ENCODE results near the gene ERBIN.

- no peak for TF ChIP-seq POLR2AphosphoS5 (IDR thresholded peaks at IDR 0.05; ENCODE audit: low read depth, low read length)
- TF ChIP-seq CTCF (IDR thresholded peaks at IDR 0.05): no peak
- no peak for TF ChIP-seq SIN3A (IDR thresholded peaks at IDR 0.05; ENCODE audit: borderline replicate concordance, insufficient read depth, low read depth, low read length)
- TF ChIP-seq REST (IDR thresholded peaks at IDR 0.05; ENCODE audit: insufficient read depth in 1 of 2, low read depth in 2 of 2, low read length in 1 of 2): no peak
Measured at GRCh38 chr5:66010476-66010875, 84.1 kb downstream of the ERBIN start.
